ENCODE data around the gene SLC2A9. TPM values are rescaled to one million over a fixed set of nuclear protein-coding genes. Genes with fewer than 3 reads are reported as not detected.
A peak's percentile ranks its signal among the peaks of the same experiment; 100 is the strongest.

SLC2A9 gene
- total RNA-seq, 1 experiment from 2014 or later, result 33.3 TPM

GRCh38 chr4:9899306-9900055 is 121.8 kb downstream of the SLC2A9 start:
- POLR2A ChIA-PET, result no interaction called here
- BruUV-seq (replicated peaks), result no TSS peak

GRCh38 chr4:9898596-9899305 is 122.5 kb downstream of the SLC2A9 start:
- CTCF ChIA-PET, result interaction anchor here (0.6 to 2.1 kb wide), 3 partner anchors 8 to 110 kb away, joined by 3 to 8 read pairs (median 3); no protein-coding TSS in a partner anchor
- intact Hi-C loops (cut with micrococcal nuclease), result no loop called here
- Mint-ChIP-seq H3K9me3 (ENCODE audit: unreplicated experiment) (no peaks in the 10 kb centered on the region), H3K4me3 (ENCODE audit: unreplicated experiment) (no peak overlapping the region), H3K4me1 (ENCODE audit: insufficient read depth, unreplicated experiment) (peaks cover 6% of the 10 kb centered on the region), H3K36me3 (ENCODE audit: insufficient read depth, unreplicated experiment) (no peaks in the 10 kb centered on the region), H3K27ac (ENCODE audit: low read depth, unreplicated experiment) (no peak overlapping the region), H3K27me3 (ENCODE audit: insufficient read depth, unreplicated experiment) (no peaks in the 10 kb centered on the region)
- POLR2A ChIA-PET, result no interaction called here
- DNase-seq (ENCODE audit: unreplicated experiment), result peak; percentile 42
- BruUV-seq (replicated peaks), result no TSS peak
- no peak for TF ChIP-seq CTCF (IDR thresholded peaks at IDR 0.05; ENCODE audit: unreplicated experiment)

More at GRCh38 chr4:9899306-9900055, 121.8 kb downstream of the SLC2A9 start:
- DNase-seq (ENCODE audit: unreplicated experiment), result no peak
- TF ChIP-seq CTCF (IDR thresholded peaks at IDR 0.05; ENCODE audit: unreplicated experiment), result no peak
- Mint-ChIP-seq H3K4me1 (ENCODE audit: insufficient read depth, unreplicated experiment) (peaks cover 6% of the 10 kb centered on the region), H3K9me3 (ENCODE audit: unreplicated experiment) (no peaks in the 10 kb centered on the region), H3K27me3 (ENCODE audit: insufficient read depth, unreplicated experiment) (no peaks in the 10 kb centered on the region), H3K27ac (ENCODE audit: low read depth, unreplicated experiment) (no peak overlapping the region), H3K4me3 (ENCODE audit: unreplicated experiment) (no peak overlapping the region), H3K36me3 (ENCODE audit: insufficient read depth, unreplicated experiment) (peaks cover 6% of the 10 kb centered on the region)
- CTCF ChIA-PET, result interaction anchor here (0.6 to 2.1 kb wide), 4 partner anchors 9 to 115 kb away, joined by 3 to 8 read pairs (median 3); no protein-coding TSS in a partner anchor
- intact Hi-C loops (cut with micrococcal nuclease), result no loop called here

- CTCF ChIA-PET, result interaction anchor here (0.8 kb wide), 1 partner anchor 151 kb away, joined by 3 read pairs; no protein-coding TSS in a partner anchor
- H3K4me1 Mint-ChIP-seq (ENCODE audit: insufficient read depth, unreplicated experiment), result no peaks in the 10 kb centered on the region
- POLR2A ChIA-PET, result interaction anchor here (0.7 kb wide), 1 partner anchor 1034 kb away, joined by 3 read pairs; no protein-coding TSS in a partner anchor
- H3K27ac Mint-ChIP-seq (ENCODE audit: low read depth, unreplicated experiment), result no peak overlapping the region
- no peaks in the 10 kb centered on the region for H3K36me3 Mint-ChIP-seq (ENCODE audit: insufficient read depth, unreplicated experiment)
- H3K27me3 Mint-ChIP-seq (ENCODE audit: insufficient read depth, unreplicated experiment), result no peaks in the 10 kb centered on the region
- no peak overlapping the region for H3K4me3 Mint-ChIP-seq (ENCODE audit: unreplicated experiment)
- intact Hi-C loops (cut with micrococcal nuclease), result no loop called here
- no peaks in the 10 kb centered on the region for H3K9me3 Mint-ChIP-seq (ENCODE audit: unreplicated experiment)
- DNase-seq (ENCODE audit: unreplicated experiment), result no peak
- no TSS peak for BruUV-seq (replicated peaks)
- TF ChIP-seq CTCF (IDR thresholded peaks at IDR 0.05; ENCODE audit: unreplicated experiment), result no peak
These were observed 126.0 kb downstream of the SLC2A9 start for GRCh38 chr4:9895333-9895705.

GRCh38 chr4:9894644-9895332 is 126.5 kb downstream of the SLC2A9 start:
- Mint-ChIP-seq H3K27ac (ENCODE audit: low read depth, unreplicated experiment) (no peak overlapping the region), H3K9me3 (ENCODE audit: unreplicated experiment) (no peaks in the 10 kb centered on the region), H3K36me3 (ENCODE audit: insufficient read depth, unreplicated experiment) (no peaks in the 10 kb centered on the region), H3K4me1 (ENCODE audit: insufficient read depth, unreplicated experiment) (no peaks in the 10 kb centered on the region), H3K27me3 (ENCODE audit: insufficient read depth, unreplicated experiment) (no peaks in the 10 kb centered on the region), H3K4me3 (ENCODE audit: unreplicated experiment) (no peak overlapping the region)
- intact Hi-C loops (cut with micrococcal nuclease), result no loop called here
- POLR2A ChIA-PET, result interaction anchor here (0.7 kb wide), 1 partner anchor 1034 kb away, joined by 3 read pairs; no protein-coding TSS in a partner anchor
- CTCF ChIA-PET, result interaction anchor here (0.6 to 0.8 kb wide), 2 partner anchors 151 to 197 kb away, joined by 3 read pairs; no protein-coding TSS in a partner anchor
- no TSS peak for BruUV-seq (replicated peaks)
- DNase-seq (ENCODE audit: unreplicated experiment), result no peak
- no peak for TF ChIP-seq CTCF (IDR thresholded peaks at IDR 0.05; ENCODE audit: unreplicated experiment)

Data from MCF 10A (cell line).